DMS53 (cell line): ENCODE data around the gene INPP1.
"Not testable (repeated sequence)": the region's sequence is repeated elsewhere in the genome, so short reads cannot be mapped to it uniquely, and the experiment has no call there.

Experiments used
- DNase-seq: peaks from one replicate; lab custom pipeline; 2025; lab: John Stamatoyannopoulos, UW

The INPP1 gene

GRCh38 chr2:190333928-190334327 is 9.5 kb upstream of the INPP1 start:
- DNase-seq, result no peak

GRCh38 chr2:190334479-190335224 is 8.7 kb upstream of the INPP1 start:
- DNase-seq, result peak; percentile 56

GRCh38 chr2:190335225-190335559 is 8.2 kb upstream of the INPP1 start:
- DNase-seq, result no peak

GRCh38 chr2:190335584-190335983 is 7.8 kb upstream of the INPP1 start:
- not testable (repeated sequence) for DNase-seq

- DNase-seq, result no peak
These were observed 7.0 kb upstream of the INPP1 start for GRCh38 chr2:190336420-190336819.

GRCh38 chr2:190338453-190338852 is 4.9 kb upstream of the INPP1 start:
- no peak for DNase-seq

- DNase-seq, result no peak
These were observed 4.0 kb upstream of the INPP1 start for GRCh38 chr2:190339394-190339793.

- peak; percentile 50 for DNase-seq
These were observed 3.0 kb upstream of the INPP1 start for GRCh38 chr2:190340369-190340768.

GRCh38 chr2:190342611-190343010 is 778 bp upstream of the INPP1 start:
- DNase-seq, result peak; percentile 23

GRCh38 chr2:190343089-190343535 is 277 bp upstream of the INPP1 start:
- DNase-seq, result no peak

GRCh38 chr2:190344276-190344827 is 963 bp downstream of the INPP1 start:
- peak; percentile 79 for DNase-seq

GRCh38 chr2:190350371-190350770 is 7.0 kb downstream of the INPP1 start:
- DNase-seq, result no peak

- DNase-seq, result no peak
These were observed 8.6 kb downstream of the INPP1 start for GRCh38 chr2:190351955-190352354.

- peak; percentile 73 for DNase-seq
These were observed 9.5 kb downstream of the INPP1 start for GRCh38 chr2:190352668-190353536.

- no peak for DNase-seq
These were observed 10.1 kb downstream of the INPP1 start for GRCh38 chr2:190353537-190353899.

GRCh38 chr2:190354003-190354690 is 10.8 kb downstream of the INPP1 start:
- no peak for DNase-seq

- DNase-seq, result no peak
These were observed 12.7 kb downstream of the INPP1 start for GRCh38 chr2:190355968-190356644.

- no peak for DNase-seq
These were observed 14.2 kb downstream of the INPP1 start for GRCh38 chr2:190357600-190357999.

GRCh38 chr2:190358655-190359448 is 15.5 kb downstream of the INPP1 start:
- not testable (repeated sequence) for DNase-seq

GRCh38 chr2:190360561-190360960 is 17.2 kb downstream of the INPP1 start:
- no peak for DNase-seq

- DNase-seq, result no peak
These were observed 17.6 kb downstream of the INPP1 start for GRCh38 chr2:190360965-190361364.
